HCT116 (cell line): ENCODE results near the gene PPFIA1. TPM values are rescaled to one million over a fixed set of nuclear protein-coding genes. Genes with fewer than 3 reads are reported as not detected.

Experiments used
- ATAC-seq: fragments of 200-7000 bp; cut with Tn5 transposase; 2 replicates; pipeline ENCODE4 v1.9.1; 2020; ENCODE audit warnings: mild to moderate bottlenecking, moderate library complexity
- BruUV-seq: library from RNA; stranded (reverse); fragments of 400-500 nt; replicated peaks from 2 replicates; lab custom pipeline; 2021; lab: Mats Ljungman, UMichigan
- CTCF ChIA-PET: fragments of 300-600 bp; sonication (Branson Sonifier 250); formaldehyde crosslinking; loops from one replicate; lab custom pipeline; 2021; ENCODE audit warnings: antibody characterized with exemption; lab: Charles Lee
- POLR2A ChIA-PET: fragments of 300-600, 350-600 bp; sonication (Branson Sonifier 250); formaldehyde crosslinking; loops from one replicate; lab custom pipeline; 2021; ENCODE audit warnings: antibody characterized with exemption; lab: Charles Lee
- RAD21 ChIA-PET, 2 experiments: fragments of 300-600 bp; sonication (Branson Sonifier 250); formaldehyde crosslinking; loops; one replicate each; lab custom pipeline; 2023; ENCODE audit warnings: low total read pairs in 2 of 2; ENCODE audit not compliant: uncharacterized antibody in 2 of 2, unreplicated experiment in 2 of 2, low non-redundant PET in 1 of 2; lab: Charles Lee
- DNase-seq: peaks from one replicate; pipeline ENCODE4 v3.0.0-alpha.2; 2010; ENCODE audit warnings: low read depth, low spot score
- H2AFZ ChIP-seq: fragments of 200-600 bp; shearing (Covaris generic), sonication (generic); 2 replicates; pipeline ENCODE4 v1.6.1; 2017; ENCODE audit warnings: low read depth, mixed run types, mixed read lengths, antibody characterized with exemption, low read length; ENCODE audit not compliant: poor library complexity, severe bottlenecking
- H3K27ac ChIP-seq: 2 replicates; pipeline ENCODE4 v1.5.1; 2012; ENCODE audit warnings: low read depth, low read length
- H3K27me3 ChIP-seq: fragments of 200-600 bp; sonication (generic); 2 replicates; pipeline ENCODE4 v1.6.1; 2016; ENCODE audit warnings: mixed run types, low read length, mixed read lengths; ENCODE audit not compliant: insufficient read depth
- H3K36me3 ChIP-seq, 2 experiments: fragments of 200-500 bp in 1 of 2; fragments of 200-600 bp in 1 of 2; sonication (Bioruptor generic) in 1 of 2; sonication (generic) in 1 of 2; 2 replicates each; pipeline versions ENCODE4 v1.5.1 to v1.6.1; 2014 to 2016; ENCODE audit warnings: low read length in 2 of 2, inconsistent platforms in 1 of 2, mixed read lengths in 1 of 2, mixed run types in 1 of 2; ENCODE audit not compliant: insufficient read depth in 2 of 2, control insufficient read depth in 1 of 2
- H3K4me1 ChIP-seq, 2 experiments: fragments of 200-600 bp in 1 of 2; sonication (generic) in 1 of 2; 2 replicates each; pipeline versions ENCODE4 v1.5.1 to v1.6.1; 2012 to 2017; ENCODE audit warnings: low read length in 2 of 2, inconsistent platforms in 1 of 2, mild to moderate bottlenecking in 1 of 2, mixed read lengths in 1 of 2, mixed run types in 1 of 2, moderate library complexity in 1 of 2; ENCODE audit not compliant: insufficient read depth in 2 of 2, control insufficient read depth in 1 of 2
- H3K4me2 ChIP-seq: fragments of 200-600 bp; sonication (generic); 2 replicates; pipeline ENCODE4 v1.6.1; 2017; ENCODE audit warnings: mixed run types, low read length, mixed read lengths
- H3K4me3 ChIP-seq, 2 experiments: fragments of 200-600 bp in 1 of 2; sonication (generic) in 1 of 2; replicated peaks in 1 of 2; 2 replicates each; pipeline ENCODE4 v1.5.1; 2011 to 2016; ENCODE audit warnings: low read length in 2 of 2, control low read depth in 1 of 2, low read depth in 1 of 2, mild to moderate bottlenecking in 1 of 2, mixed read lengths in 1 of 2, mixed run types in 1 of 2
- H3K79me2 ChIP-seq: fragments of 200-600 bp; sonication (generic); 2 replicates; pipeline ENCODE4 v1.6.1; 2017; ENCODE audit warnings: mild to moderate bottlenecking, mixed run types, low read length, moderate library complexity, mixed read lengths; ENCODE audit not compliant: insufficient read depth
- H3K9ac ChIP-seq: fragments of 200-600 bp; sonication (generic); 2 replicates; pipeline ENCODE4 v1.6.1; 2016; ENCODE audit warnings: low read length, mixed read lengths
- H3K9me2 ChIP-seq: fragments of 200-600 bp; sonication (generic), shearing (Covaris generic); 2 replicates; pipeline ENCODE4 v1.6.1; 2017; ENCODE audit warnings: mixed run types, mild to moderate bottlenecking, moderate library complexity; ENCODE audit not compliant: insufficient read depth
- H3K9me3 ChIP-seq, 2 experiments: fragments of 200-500 bp in 1 of 2; fragments of 200-600 bp in 1 of 2; sonication (Bioruptor generic) in 1 of 2; sonication (generic) in 1 of 2; 2 replicates each; pipeline ENCODE4 v1.6.1; 2014 to 2017; ENCODE audit warnings: low read length in 2 of 2, mixed read lengths in 2 of 2, inconsistent platforms in 1 of 2, low read depth in 1 of 2, mild to moderate bottlenecking in 1 of 2, mixed run types in 1 of 2, moderate library complexity in 1 of 2; ENCODE audit not compliant: control insufficient read depth in 1 of 2, insufficient read depth in 1 of 2
- H4K20me1 ChIP-seq: fragments of 200-600 bp; sonication (generic), shearing (Covaris generic); 2 replicates; pipeline ENCODE4 v1.6.1; 2017; ENCODE audit warnings: mixed run types, mild to moderate bottlenecking, moderate library complexity; ENCODE audit not compliant: insufficient read depth
- ATF3 ChIP-seq: IDR thresholded peaks from 2 replicates; pipeline ENCODE4 v1.6.1; 2012
- CEBPB ChIP-seq: IDR thresholded peaks from 2 replicates; pipeline ENCODE4 v1.6.1; 2012; ENCODE audit warnings: low read depth
- EZH2phosphoT487 ChIP-seq: fragments of 200-600 bp; IDR thresholded peaks from 2 replicates; pipeline ENCODE4 v1.6.1; 2018; ENCODE audit warnings: antibody characterized with exemption, borderline replicate concordance
- JUND ChIP-seq: IDR thresholded peaks from 2 replicates; pipeline ENCODE4 v1.6.1; 2012
- POLR2A ChIP-seq: IDR thresholded peaks from 2 replicates; pipeline ENCODE4 v1.7.0; 2011; ENCODE audit warnings: borderline replicate concordance; ENCODE audit not compliant: insufficient read depth, insufficient read length; ENCODE audit errors: extremely low read depth
- RAD21 ChIP-seq: IDR thresholded peaks from 2 replicates; pipeline ENCODE4 v1.6.1; 2012; ENCODE audit warnings: low read depth, mild to moderate bottlenecking
- ZNF274 ChIP-seq: fragments of 200-500 bp; sonication (Bioruptor generic); IDR thresholded peaks from 2 replicates; pipeline ENCODE4 v1.6.1; 2014; ENCODE audit warnings: mild to moderate bottlenecking, low read depth, low read length, inconsistent platforms
- intact Hi-C: fragments of 100-400 bp; cut with micrococcal nuclease; formaldehyde crosslinking; loops from 2 replicates; pipeline ENCODE4 v1.10.0; 2022
- total RNA-seq: library from RNA; stranded (reverse); gene quantifications from one replicate; pipeline ENCODE4 v1.2.1, GENCODE V29; 2021; ENCODE audit not compliant: unreplicated experiment

Gene PPFIA1
- total RNA-seq, 1 experiment from 2014 or later = 48.6 TPM

GRCh38 chr11:70404244-70404643 is 133.8 kb downstream of the PPFIA1 start:
- TF ChIP-seq CEBPB (no peak), ATF3 (no peak), ZNF274 (no peak), POLR2A (no peak), EZH2phosphoT487 (no peak), RAD21 (no peak), JUND (no peak)
- ChIA-PET POLR2A (no interaction called here), CTCF (no interaction called here), RAD21 (no interaction called here)
- Histone ChIP-seq H3K27ac (no peak overlapping the region), H4K20me1 (peaks cover 16% of the 10 kb centered on the region), H3K9ac (no peak overlapping the region), H3K27me3 (no peaks in the 10 kb centered on the region), H3K4me3 (no peak overlapping the region), H3K4me1 (peaks cover 11 to 29% of the 10 kb centered on the region in 2 experiments), H3K79me2 (peaks cover 94% of the 10 kb centered on the region), H3K36me3 (peaks cover 28 to 45% of the 10 kb centered on the region in 2 experiments), H3K4me2 (no peak overlapping the region), H3K9me3 (no peaks in the 10 kb centered on the region), H3K9me2 (no peaks in the 10 kb centered on the region), H2AFZ (no peak overlapping the region)
- no peak for DNase-seq
- intact Hi-C loops = no loop called here
- ATAC-seq = no peak
- no TSS peak for BruUV-seq

GRCh38 chr11:70405679-70406395 is 135.3 kb downstream of the PPFIA1 start:
- BruUV-seq = no TSS peak
- intact Hi-C loops = no loop called here
- Histone ChIP-seq H3K4me2 (no peak overlapping the region), H3K4me1 (peaks cover 1 to 17% of the 10 kb centered on the region in 2 experiments), H3K9me2 (no peaks in the 10 kb centered on the region), H3K27ac (no peak overlapping the region), H3K4me3 (no peak overlapping the region), H4K20me1 (peaks cover 7% of the 10 kb centered on the region), H3K36me3 (peaks cover 44 to 60% of the 10 kb centered on the region in 2 experiments), H3K9ac (no peak overlapping the region), H3K9me3 (no peaks in the 10 kb centered on the region), H3K27me3 (no peaks in the 10 kb centered on the region), H3K79me2 (peaks cover 91% of the 10 kb centered on the region), H2AFZ (no peak overlapping the region)
- DNase-seq (no peak), ATAC-seq (no peak)
- POLR2A ChIA-PET = no interaction called here
- no peak for TF ChIP-seq EZH2phosphoT487
- RAD21 ChIA-PET = no interaction called here
- CTCF ChIA-PET = no interaction called here
